PC-9 (cell line): ENCODE measurements around the gene LIPG. TPM values are rescaled to one million over a fixed set of nuclear protein-coding genes. Genes with fewer than 3 reads are reported as not detected.
"Not testable (repeated sequence)": the region's sequence is repeated elsewhere in the genome, so short reads cannot be mapped to it uniquely, and the experiment has no call there.

ENCODE experiments used
- BruUV-seq: library from RNA; stranded (reverse); fragments of 400-500 nt; replicated peaks from 2 replicates; lab custom pipeline; 2021; lab: Mats Ljungman, UMichigan
- CTCF ChIA-PET: fragments of 300-600 bp; sonication (Branson Sonifier 250); formaldehyde crosslinking; loops from one replicate; lab custom pipeline; 2022; ENCODE audit warnings: antibody characterized with exemption; lab: Charles Lee
- POLR2A ChIA-PET: fragments of 300-600 bp; sonication (Branson Sonifier 250); formaldehyde crosslinking; loops from one replicate; lab custom pipeline; 2022; ENCODE audit warnings: antibody characterized with exemption; ENCODE audit not compliant: unreplicated experiment; lab: Charles Lee
- DNase-seq, 2 experiments: peaks; one replicate each; pipeline versions ENCODE4 v3.0.0 to v3.0.0-alpha.2; 2015 to 2022; ENCODE audit warnings: mixed read lengths in 1 of 2
- H2AFZ ChIP-seq: fragments of 200-600 bp; sonication (generic); 2 replicates; pipeline ENCODE4 v1.8.1; 2017; ENCODE audit warnings: antibody characterized with exemption
- H3F3A ChIP-seq: fragments of 200-600 bp; sonication (generic); 2 replicates; pipeline ENCODE4 v1.8.1; 2017; ENCODE audit warnings: antibody characterized with exemption, mild to moderate bottlenecking, low read depth; ENCODE audit not compliant: insufficient read depth
- H3K27ac ChIP-seq: fragments of 200-600 bp; sonication (generic); 2 replicates; pipeline ENCODE4 v1.6.1; 2016; ENCODE audit warnings: mixed run types
- H3K27me3 ChIP-seq: fragments of 200-600 bp; sonication (generic); 2 replicates; pipeline ENCODE4 v1.6.1; 2016; ENCODE audit warnings: low read depth, mixed run types; ENCODE audit not compliant: insufficient read depth
- H3K36me3 ChIP-seq: fragments of 200-600 bp; sonication (generic); 2 replicates; pipeline ENCODE4 v1.6.1; 2016; ENCODE audit warnings: low read depth, mixed run types
- H3K4me1 ChIP-seq: fragments of 200-600 bp; sonication (generic); replicated peaks from 2 replicates; pipeline ENCODE4 v1.6.1; 2016; ENCODE audit warnings: mixed run types; ENCODE audit not compliant: insufficient read depth
- H3K4me2 ChIP-seq: fragments of 200-600 bp; sonication (generic); 2 replicates; pipeline ENCODE4 v1.6.1; 2017; ENCODE audit warnings: mixed run types
- H3K4me3 ChIP-seq: fragments of 200-600 bp; sonication (generic); 2 replicates; pipeline ENCODE4 v1.6.1; 2016; ENCODE audit warnings: mixed run types
- H3K79me2 ChIP-seq: fragments of 200-600 bp; sonication (generic); 2 replicates; pipeline ENCODE4 v1.6.1; 2017; ENCODE audit warnings: low read depth, mixed run types
- H3K9me2 ChIP-seq: fragments of 200-600 bp; sonication (generic); 2 replicates; pipeline ENCODE4 v1.8.1; 2017; ENCODE audit warnings: mild to moderate bottlenecking; ENCODE audit not compliant: insufficient read depth
- H3K9me3 ChIP-seq: fragments of 200-600 bp; sonication (generic); 2 replicates; pipeline ENCODE4 v1.8.1; 2016; ENCODE audit warnings: low read depth; ENCODE audit not compliant: insufficient read depth
- H4K20me1 ChIP-seq: fragments of 200-600 bp; sonication (generic); 2 replicates; pipeline ENCODE4 v1.8.1; 2017; ENCODE audit not compliant: insufficient read depth
- CTCF ChIP-seq: fragments of 200-600 bp; sonication (generic); conservative IDR thresholded peaks from 2 replicates; pipeline ENCODE4 v1.6.1; 2017; ENCODE audit warnings: mixed run types, antibody characterized with exemption, mild to moderate bottlenecking, moderate library complexity
- EZH2 ChIP-seq: fragments of 200-600 bp; sonication (generic); IDR thresholded peaks from 2 replicates; pipeline ENCODE4 v1.8.0; 2017; ENCODE audit warnings: antibody characterized with exemption, low read depth
- intact Hi-C: fragments of 100-400 bp; cut with micrococcal nuclease; formaldehyde crosslinking; loops from one replicate; pipeline ENCODE4 v1.10.0; 2022; ENCODE audit not compliant: unreplicated experiment
- total RNA-seq: library from RNA; stranded (reverse); gene quantifications from 2 replicates; pipeline ENCODE4 v1.2.3, GENCODE V29; 2021

LIPG gene
- total RNA-seq, 1 experiment from 2014 or later, result 30.9 TPM

- Histone ChIP-seq H3K27me3 (no peaks in the 10 kb centered on the region), H4K20me1 (no peaks in the 10 kb centered on the region), H3K27ac (no peak overlapping the region), H3K79me2 (no peaks in the 10 kb centered on the region), H3K4me2 (no peak overlapping the region), H3K36me3 (peaks cover 9% of the 10 kb centered on the region; the same call in 1 of the 2 replicates), H3K4me1 (no peaks in the 10 kb centered on the region), H3F3A (no peaks in the 10 kb centered on the region; the same call in none of the 2 replicates), H3K9me3 (no peaks in the 10 kb centered on the region), H3K9me2 (no peaks in the 10 kb centered on the region), H3K4me3 (no peak overlapping the region), H2AFZ (no peak overlapping the region)
- CTCF ChIA-PET, result no interaction called here
- BruUV-seq, result no TSS peak
- TF ChIP-seq EZH2 (no peak), CTCF (no peak)
- DNase-seq, result no peak
- intact Hi-C loops, result no loop called here
- POLR2A ChIA-PET, result no interaction called here
These were observed 22.5 kb downstream of the LIPG start for GRCh38 chr18:49584394-49584793.

GRCh38 chr18:49584951-49585350, 23.1 kb downstream of the LIPG start:
- H3K27ac ChIP-seq, BruUV-seq, H2AFZ ChIP-seq, H3K36me3 ChIP-seq, H3K79me2 ChIP-seq, H3K9me3 ChIP-seq, H3K4me1 ChIP-seq, H4K20me1 ChIP-seq, intact Hi-C loops, H3K27me3 ChIP-seq, H3K4me3 ChIP-seq, DNase-seq, CTCF ChIA-PET, POLR2A ChIA-PET, H3K4me2 ChIP-seq, H3F3A ChIP-seq, H3K9me2 ChIP-seq: not testable (repeated sequence)

GRCh38 chr18:49585781-49586663, 24.2 kb downstream of the LIPG start:
- no peak overlapping the region for H3K4me2 ChIP-seq
- no peaks in the 10 kb centered on the region for H4K20me1 ChIP-seq
- no peaks in the 10 kb centered on the region; the same call in none of the 2 replicates for H3F3A ChIP-seq
- ChIA-PET POLR2A (no interaction called here), CTCF (interaction anchor here (0.7 kb wide), 1 partner anchor 166 kb away, joined by 10 read pairs; no protein-coding TSS in a partner anchor)
- no peaks in the 10 kb centered on the region for H3K79me2 ChIP-seq
- no peaks in the 10 kb centered on the region for H3K9me3 ChIP-seq
- no TSS peak for BruUV-seq
- H3K27ac ChIP-seq, result no peak overlapping the region
- H3K4me3 ChIP-seq, result no peak overlapping the region
- DNase-seq, result no peak
- no peaks in the 10 kb centered on the region for H3K4me1 ChIP-seq
- intact Hi-C loops, result no loop called here
- TF ChIP-seq CTCF (no peak), EZH2 (no peak)
- H3K36me3 ChIP-seq, result peaks cover 9% of the 10 kb centered on the region; the same call in 1 of the 2 replicates
- H2AFZ ChIP-seq, result no peak overlapping the region
- no peaks in the 10 kb centered on the region for H3K27me3 ChIP-seq
- H3K9me2 ChIP-seq, result no peaks in the 10 kb centered on the region
